ENCODE data around the gene VAMP8. TPM values are rescaled to one million over a fixed set of nuclear protein-coding genes. Genes with fewer than 3 reads are reported as not detected.

Gene VAMP8
- total and polyA plus RNA-seq, 11 donors, result 5.4 to 103 (median 11.9) TPM

DNA sequence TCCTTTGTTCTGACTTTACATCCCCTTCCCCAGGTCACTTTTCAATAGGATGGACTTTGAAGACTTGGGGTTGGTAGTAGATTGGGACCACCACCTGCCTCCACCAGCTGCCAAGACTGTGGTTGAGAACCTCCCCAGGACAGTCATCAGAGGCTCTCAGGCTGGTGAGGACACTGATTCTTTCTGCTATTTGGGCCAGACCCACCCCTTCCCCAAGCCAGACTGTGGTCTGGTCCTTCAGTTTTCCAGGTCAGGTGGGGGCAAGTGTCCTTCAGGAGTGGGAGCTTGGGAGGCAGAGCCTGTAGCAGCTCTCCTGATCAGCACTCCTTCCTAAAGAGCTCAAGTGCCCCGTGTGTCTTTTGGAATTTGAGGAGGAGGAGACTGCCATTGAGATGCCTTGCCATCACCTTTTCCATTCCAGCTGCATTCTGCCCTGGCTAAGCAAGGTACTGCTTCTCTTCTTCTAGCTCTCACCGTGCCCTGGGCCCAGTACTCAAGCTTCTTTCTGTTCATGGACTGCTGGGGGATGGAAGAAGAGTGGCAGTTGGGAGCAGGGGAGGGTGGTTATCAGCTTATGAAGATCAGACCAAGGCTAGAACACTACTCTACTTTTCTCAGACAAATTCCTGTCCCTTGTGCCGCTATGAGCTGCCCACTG, 19.2 kb downstream of the VAMP8 start:
- Histone ChIP-seq H3K9me3 (no peaks in the 10 kb centered on the region), H3K27me3 (no peaks in the 10 kb centered on the region), H3K4me3 (peak overlapping the region; percentile 50 to 91 (median 80)), H3K4me1 (peaks cover 0 to 55% (median 34%) of the 10 kb centered on the region in 12 donors), H3K36me3 (peaks cover 0 to 53% (median 33%) of the 10 kb centered on the region in 9 donors), H3K27ac (peak overlapping the region in 6 of 12 donors; percentile 87 to 96 (median 92))
- DNase-seq, result no peak
- WGBS, 4 donors, result 32 to 53% (median 49%) methylated on average over 3 of the region's 3 CpGs
- ATAC-seq, result no peak
- intact Hi-C loops (cut with DNase I), result no loop called here
- no peak for TF ChIP-seq POLR2A (IDR thresholded peaks at IDR 0.05)
- TF ChIP-seq, protein P1, sequence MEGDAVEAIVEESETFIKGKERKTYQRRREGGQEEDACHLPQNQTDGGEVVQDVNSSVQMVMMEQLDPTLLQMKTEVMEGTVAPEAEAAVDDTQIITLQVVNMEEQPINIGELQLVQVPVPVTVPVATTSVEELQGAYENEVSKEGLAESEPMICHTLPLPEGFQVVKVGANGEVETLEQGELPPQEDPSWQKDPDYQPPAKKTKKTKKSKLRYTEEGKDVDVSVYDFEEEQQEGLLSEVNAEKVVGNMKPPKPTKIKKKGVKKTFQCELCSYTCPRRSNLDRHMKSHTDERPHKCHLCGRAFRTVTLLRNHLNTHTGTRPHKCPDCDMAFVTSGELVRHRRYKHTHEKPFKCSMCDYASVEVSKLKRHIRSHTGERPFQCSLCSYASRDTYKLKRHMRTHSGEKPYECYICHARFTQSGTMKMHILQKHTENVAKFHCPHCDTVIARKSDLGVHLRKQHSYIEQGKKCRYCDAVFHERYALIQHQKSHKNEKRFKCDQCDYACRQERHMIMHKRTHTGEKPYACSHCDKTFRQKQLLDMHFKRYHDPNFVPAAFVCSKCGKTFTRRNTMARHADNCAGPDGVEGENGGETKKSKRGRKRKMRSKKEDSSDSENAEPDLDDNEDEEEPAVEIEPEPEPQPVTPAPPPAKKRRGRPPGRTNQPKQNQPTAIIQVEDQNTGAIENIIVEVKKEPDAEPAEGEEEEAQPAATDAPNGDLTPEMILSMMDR (IDR thresholded peaks at IDR 0.05), result no peak

DNA sequence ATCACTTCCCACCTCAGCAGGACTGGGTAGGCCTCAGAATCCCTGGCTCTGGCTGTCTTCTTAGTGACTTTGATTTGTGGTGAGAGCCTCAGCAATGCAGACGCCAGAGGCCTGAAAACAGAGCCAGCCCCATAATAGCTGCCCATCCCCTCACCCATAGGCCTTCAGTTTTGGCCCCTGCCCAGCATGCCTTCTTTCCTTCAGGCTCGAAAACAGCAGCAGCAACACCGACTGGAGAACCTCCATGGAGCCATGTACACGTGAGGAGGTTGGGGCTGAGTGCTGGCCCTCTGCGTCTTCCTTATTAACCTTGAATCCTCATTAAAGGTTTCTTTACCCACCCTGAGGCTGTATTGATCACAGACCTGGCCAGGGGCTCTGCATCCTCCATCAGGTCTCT, 19.9 kb downstream of the VAMP8 start:
- no peaks in the 10 kb centered on the region for H3K27me3 ChIP-seq
- peaks cover 0 to 53% (median 33%) of the 10 kb centered on the region in 9 donors for H3K36me3 ChIP-seq
- no peak for DNase-seq
- intact Hi-C loops (cut with DNase I), result no loop called here
- TF ChIP-seq POLR2A (IDR thresholded peaks at IDR 0.05), result no peak
- TF ChIP-seq, protein P1 (IDR thresholded peaks at IDR 0.05), result no peak
- no peak for ATAC-seq
- H3K27ac ChIP-seq, result no peak overlapping the region
- H3K9me3 ChIP-seq, result no peaks in the 10 kb centered on the region
- 68 to 77% (median 71%) methylated on average over 5 of the region's 5 CpGs for WGBS, 4 donors
- no peak overlapping the region for H3K4me3 ChIP-seq
- peaks cover 0 to 51% (median 31%) of the 10 kb centered on the region in 12 donors for H3K4me1 ChIP-seq

DNA sequence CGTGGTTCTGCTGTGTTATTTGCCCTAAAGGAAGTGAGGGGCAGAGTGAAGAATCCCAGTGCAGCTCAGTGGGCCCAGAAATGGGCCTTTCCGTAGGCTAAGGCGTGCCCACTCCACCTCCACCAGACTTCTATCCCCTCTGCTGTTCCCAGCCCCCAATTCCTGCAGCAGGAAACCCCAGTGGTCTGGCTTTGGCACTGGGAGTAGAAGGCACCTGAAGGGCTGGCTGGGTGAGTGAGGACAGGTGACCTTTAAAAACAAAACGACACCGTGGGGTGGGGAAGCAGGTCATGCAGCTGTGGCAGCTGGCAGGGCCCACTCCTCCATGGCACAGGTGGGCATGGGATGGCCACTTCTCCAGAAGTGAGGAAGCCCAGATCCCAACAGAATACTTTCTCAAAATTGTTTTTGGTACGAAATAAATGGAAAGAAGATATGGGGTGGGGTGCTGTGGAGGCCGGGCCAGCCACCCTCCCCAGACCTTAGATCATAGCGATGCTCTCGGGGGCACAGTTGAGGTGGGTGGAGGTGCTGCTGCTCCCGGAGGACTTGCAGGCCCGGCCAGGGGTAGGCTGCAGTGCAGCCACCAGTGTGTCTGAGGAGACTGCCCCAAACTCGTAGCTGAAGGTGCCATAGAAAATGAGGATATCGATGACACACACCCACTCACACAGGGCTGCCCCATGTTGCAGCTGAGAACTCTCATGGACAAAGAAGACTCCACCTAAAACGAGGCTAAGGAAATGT, 21.4 kb downstream of the VAMP8 start:
- H3K4me3 ChIP-seq, result no peak overlapping the region
- H3K4me1 ChIP-seq, result peaks cover 0 to 52% (median 37%) of the 10 kb centered on the region in 12 donors
- 69 to 82% (median 75%) methylated on average over 14 of the region's 14 CpGs for WGBS, 4 donors
- ATAC-seq (no peak), DNase-seq (no peak)
- TF ChIP-seq, protein P1 (IDR thresholded peaks at IDR 0.05), result no peak
- no peak for TF ChIP-seq POLR2A (IDR thresholded peaks at IDR 0.05)
- peaks cover 0 to 43% (median 33%) of the 10 kb centered on the region in 9 donors for H3K36me3 ChIP-seq
- intact Hi-C loops (cut with DNase I), result no loop called here
- H3K27me3 ChIP-seq, result no peaks in the 10 kb centered on the region
- H3K9me3 ChIP-seq, result no peaks in the 10 kb centered on the region
- H3K27ac ChIP-seq, result no peak overlapping the region

Measured in heart left ventricle (tissue), 16 donors.